A204.1 (cell line): ENCODE measurements around the gene ZNF573.

Experiments
- FAIRE-seq: peaks from 2 replicates; lab custom pipeline; 2012; peaks lifted over from hg19 to GRCh38; lab: Jason Lieb, UNC

The ZNF573 gene

DNA sequence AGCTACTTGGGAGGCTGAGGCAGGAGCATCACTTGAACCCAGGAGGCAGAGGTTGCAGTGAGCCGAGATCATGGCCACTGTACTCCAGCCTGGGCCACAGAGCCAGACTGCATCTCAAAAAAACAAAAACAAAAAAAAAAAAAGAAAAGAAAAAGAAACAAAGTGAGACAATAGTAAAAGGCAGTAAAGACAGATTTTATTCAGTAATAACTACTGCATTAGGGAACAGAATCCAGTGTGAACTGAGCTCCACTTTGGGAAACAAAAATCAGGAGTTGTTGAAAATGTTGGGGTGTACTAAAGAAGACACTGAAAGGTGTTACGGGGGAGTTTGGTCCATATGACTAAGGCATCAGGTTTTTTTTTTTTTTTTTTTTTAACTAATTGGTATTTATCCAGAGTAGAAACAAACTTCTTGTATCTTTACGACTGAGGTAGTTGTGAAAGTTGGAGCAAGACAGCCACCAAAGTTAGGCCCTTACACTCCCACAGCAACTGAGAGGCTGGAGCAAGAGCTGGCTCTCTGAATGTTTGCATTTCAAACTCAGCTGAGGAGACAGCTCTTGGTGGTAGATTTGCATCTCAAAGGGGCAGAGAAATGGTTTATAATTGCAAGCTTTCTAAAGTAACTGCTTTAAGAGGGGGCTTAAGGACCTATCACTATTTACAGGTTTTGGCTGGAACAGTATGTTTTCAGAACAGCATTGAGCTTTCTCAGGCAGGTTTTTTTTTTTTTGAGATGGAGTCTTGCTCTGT, 84.1 kb downstream of the ZNF573 start:
- no peak for FAIRE-seq

DNA sequence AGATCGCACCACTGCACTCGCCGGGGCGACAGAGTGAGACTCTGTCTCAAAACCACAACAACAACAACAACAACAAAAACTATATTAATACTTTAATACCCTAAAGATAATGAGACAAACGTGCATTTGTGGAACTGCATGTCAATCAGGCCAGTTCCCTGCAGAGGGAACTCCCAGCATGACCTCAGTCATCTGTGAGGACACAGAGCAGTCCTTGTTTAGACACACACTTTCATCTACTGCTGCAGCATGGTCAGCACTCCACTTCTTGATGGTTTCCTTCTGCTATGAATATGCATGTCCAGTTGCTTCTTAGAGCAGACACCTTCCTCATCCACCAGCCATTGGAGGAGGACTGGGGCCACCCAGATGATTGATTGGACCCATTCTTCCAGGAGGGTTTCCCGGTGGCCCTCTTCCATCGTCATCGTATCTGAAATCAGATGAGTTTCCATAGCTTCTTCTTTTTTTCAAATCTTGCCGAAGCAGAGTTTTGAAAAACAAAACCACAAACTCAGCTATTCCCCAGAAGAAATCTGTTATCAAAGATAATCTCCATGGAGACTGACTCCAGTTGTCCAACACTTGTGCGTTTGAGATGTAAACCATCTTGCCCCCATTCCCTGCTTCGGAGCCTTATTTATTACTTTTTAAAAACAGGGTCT, 86.3 kb downstream of the ZNF573 start:
- no peak for FAIRE-seq

DNA sequence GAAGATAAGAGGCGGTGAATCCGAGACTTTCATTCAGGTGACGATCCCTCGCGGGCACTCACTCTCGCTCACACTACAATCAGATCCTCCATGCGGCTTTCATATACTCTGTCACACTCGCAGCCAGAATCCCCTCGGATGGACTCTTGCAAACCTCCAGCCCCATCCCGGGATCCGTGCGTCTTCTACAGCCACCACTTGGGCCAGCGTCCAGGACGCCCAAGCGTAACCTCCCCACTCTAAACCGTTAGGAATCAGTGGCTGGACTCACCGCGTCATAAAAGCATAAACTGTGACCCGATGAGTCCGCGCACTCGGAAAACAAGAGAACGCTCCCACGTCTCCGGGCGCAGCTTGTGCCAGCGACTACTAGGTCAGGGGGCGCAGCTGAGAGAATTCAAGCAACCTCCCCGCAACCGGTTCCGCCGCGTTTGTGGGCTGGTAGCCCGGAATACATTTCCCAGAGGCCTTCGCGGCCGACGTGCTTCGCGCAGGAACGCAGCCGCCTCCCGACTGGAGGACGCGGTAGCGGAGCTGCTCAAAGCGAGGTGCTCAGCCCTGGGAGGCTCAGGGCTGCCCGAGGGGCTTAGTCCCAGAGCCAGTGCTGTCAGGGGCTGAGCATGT, 87.4 kb downstream of the ZNF573 start:
- peak; percentile 47 for FAIRE-seq
